KOPT-K1 (cell line): Measurements from ENCODE around the gene PLTP.

Source experiments
- H3K27ac ChIP-seq: fragments of 200-600 bp; sonication (generic); 2 replicates; pipeline ENCODE4 v1.5.1; 2016; ENCODE audit warnings: antibody characterized with exemption, mild to moderate bottlenecking, low read depth, low read length; ENCODE audit not compliant: poor library complexity, severe bottlenecking
- H3K36me3 ChIP-seq: fragments of 200-600 bp; sonication (generic); 2 replicates; pipeline ENCODE4 v1.5.1; 2017; ENCODE audit warnings: antibody characterized with exemption, mild to moderate bottlenecking, low read length, moderate library complexity; ENCODE audit not compliant: insufficient read depth
- H3K9me3 ChIP-seq: fragments of 200-600 bp; sonication (generic); 2 replicates; pipeline ENCODE4 v1.5.1; 2017; ENCODE audit warnings: antibody characterized with exemption, low read length, mild to moderate bottlenecking; ENCODE audit not compliant: insufficient read depth, poor library complexity, severe bottlenecking

Gene PLTP

DNA sequence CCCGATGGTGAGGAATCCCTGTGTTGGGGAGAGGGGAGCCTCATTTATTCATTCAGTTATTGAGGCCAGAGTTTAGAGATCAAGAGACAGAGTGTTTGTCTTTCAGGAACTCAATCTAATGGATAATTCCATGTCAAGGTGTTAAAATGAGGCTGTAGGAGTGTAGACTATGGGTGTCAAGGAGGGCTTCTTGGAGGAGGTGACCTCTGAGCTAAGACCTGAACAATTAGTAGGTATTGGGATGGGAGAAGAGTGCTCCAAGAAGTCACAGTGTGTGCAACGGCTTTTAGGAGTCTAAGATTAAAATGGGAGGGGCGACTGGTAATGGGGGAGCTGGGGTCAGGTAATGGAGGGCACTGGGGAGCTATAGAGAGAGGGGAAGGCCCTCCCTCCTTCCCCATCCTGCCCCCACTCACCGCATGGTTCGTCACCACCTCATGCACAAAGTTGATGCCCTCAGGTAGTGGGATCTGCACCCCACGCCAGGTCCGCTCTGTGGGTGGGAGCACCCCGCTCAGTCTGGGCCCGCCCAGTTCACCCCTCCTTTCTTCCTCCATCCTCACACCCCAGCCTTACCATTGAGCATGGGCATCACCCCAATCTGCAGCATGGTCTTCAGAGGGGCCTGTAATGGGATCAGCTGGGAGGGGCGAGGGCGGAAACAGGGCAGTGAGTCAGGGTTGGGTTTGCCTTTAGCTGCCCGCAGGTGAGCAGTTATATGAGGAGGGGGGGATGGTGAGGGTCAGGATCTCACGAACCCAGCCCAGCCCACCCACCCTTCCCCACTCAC, 12.7 kb downstream of the PLTP start:
- H3K36me3 ChIP-seq: peaks cover 40% of the 10 kb centered on the region
- no peaks in the 10 kb centered on the region for H3K9me3 ChIP-seq

DNA sequence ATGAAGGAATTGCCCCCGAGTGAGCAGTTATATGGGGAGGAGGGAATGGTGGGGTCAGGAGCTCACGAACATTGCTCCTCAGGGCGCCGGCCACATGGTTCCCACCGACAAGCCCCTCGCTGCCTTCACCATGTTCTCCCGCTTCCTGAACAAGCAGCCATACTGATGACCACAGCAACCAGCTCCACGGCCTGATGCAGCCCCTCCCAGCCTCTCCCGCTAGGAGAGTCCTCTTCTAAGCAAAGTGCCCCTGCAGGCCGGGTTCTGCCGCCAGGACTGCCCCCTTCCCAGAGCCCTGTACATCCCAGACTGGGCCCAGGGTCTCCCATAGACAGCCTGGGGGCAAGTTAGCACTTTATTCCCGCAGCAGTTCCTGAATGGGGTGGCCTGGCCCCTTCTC, 13.7 kb downstream of the PLTP start:
- H3K36me3 ChIP-seq: peaks cover 48% of the 10 kb centered on the region

More for the DNA sequence above, 12.7 kb downstream of the PLTP start:
- no peak overlapping the region for H3K27ac ChIP-seq

DNA sequence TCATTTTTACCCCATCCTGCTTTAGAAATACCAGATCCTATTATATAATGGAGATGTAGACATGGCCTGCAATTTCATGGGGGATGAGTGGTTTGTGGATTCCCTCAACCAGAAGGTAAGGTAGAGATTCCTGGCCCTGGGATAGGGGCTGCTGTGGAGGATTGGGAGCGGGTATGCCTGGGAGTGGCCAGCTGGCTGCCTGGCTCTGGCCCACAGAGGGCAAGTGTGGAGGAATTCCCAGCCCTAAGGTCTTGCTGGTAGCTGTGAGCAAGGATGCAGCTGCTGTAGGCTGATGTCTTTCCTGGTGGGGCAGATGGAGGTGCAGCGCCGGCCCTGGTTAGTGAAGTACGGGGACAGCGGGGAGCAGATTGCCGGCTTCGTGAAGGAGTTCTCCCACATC, 14.3 kb downstream of the PLTP start:
- H3K36me3 ChIP-seq: peaks cover 54% of the 10 kb centered on the region
- no peak overlapping the region for H3K27ac ChIP-seq
- H3K9me3 ChIP-seq: no peaks in the 10 kb centered on the region

More for the DNA sequence above, 13.7 kb downstream of the PLTP start:
- H3K27ac ChIP-seq: no peak overlapping the region
- H3K9me3 ChIP-seq: no peaks in the 10 kb centered on the region

DNA sequence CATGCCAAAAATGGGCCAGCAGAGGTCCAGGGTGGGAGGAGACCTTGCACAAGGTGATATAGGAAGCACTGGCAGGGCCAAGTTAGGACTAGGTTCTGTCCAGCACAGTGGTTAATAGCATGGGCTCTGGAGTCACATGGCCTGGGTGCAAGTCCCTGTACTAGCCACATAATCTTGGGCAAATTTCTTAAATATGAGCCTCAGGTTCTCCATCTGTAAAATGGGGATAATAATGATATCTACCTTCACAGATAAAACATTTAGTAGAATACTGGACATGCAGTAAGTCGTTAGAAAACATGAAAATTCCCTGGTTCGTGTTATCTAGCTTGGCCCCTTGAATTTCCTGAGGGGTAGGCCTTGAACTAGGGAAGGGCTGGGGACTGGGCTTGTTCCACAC, 14.7 kb downstream of the PLTP start:
- Histone ChIP-seq H3K9me3 (no peaks in the 10 kb centered on the region), H3K27ac (no peak overlapping the region), H3K36me3 (peaks cover 56% of the 10 kb centered on the region)

DNA sequence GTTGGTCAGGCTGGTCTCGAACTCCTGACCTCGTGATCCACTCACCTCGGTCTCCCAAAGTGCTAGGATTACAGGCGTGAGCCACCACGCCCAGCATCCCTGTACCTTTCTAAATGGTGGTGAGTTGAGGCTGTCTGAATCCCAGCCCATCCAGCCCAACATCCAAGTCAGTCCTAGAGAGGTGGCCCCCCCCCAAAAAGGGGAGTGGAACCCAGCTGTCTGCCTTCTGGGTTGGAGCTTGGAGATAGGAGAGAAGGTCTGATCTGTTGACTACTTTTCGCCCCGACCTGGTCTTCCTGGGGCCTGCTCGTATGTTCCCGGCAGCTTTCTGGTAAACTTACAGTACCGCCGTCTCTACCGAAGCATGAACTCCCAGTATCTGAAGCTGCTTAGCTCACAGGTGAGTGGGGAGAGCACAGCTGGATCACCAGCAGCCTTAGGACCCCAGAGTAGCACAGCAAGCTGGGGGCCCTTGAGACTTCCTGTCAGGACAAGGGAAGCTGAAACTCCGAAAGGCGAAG, 15.3 kb downstream of the PLTP start:
- no peak overlapping the region for H3K27ac ChIP-seq
- H3K36me3 ChIP-seq: peaks cover 56% of the 10 kb centered on the region

DNA sequence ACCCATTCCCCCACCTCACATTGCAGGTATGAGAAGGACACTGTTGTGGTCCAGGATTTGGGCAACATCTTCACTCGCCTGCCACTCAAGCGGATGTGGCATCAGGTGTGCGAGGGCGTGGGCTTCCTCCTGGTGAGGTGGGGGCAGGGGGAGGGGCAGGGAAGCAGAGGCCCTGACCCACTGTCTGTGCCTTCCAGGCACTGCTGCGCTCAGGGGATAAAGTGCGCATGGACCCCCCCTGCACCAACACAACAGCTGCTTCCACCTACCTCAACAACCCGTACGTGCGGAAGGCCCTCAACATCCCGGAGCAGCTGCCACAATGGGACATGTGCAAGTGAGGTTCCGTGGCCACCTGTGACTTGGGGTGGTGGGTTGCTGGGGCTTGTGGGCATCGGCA, 17.2 kb downstream of the PLTP start:
- Histone ChIP-seq H3K36me3 (peaks cover 56% of the 10 kb centered on the region), H3K9me3 (no peaks in the 10 kb centered on the region), H3K27ac (no peak overlapping the region)

More for the DNA sequence above, 15.3 kb downstream of the PLTP start:
- no peaks in the 10 kb centered on the region for H3K9me3 ChIP-seq

DNA sequence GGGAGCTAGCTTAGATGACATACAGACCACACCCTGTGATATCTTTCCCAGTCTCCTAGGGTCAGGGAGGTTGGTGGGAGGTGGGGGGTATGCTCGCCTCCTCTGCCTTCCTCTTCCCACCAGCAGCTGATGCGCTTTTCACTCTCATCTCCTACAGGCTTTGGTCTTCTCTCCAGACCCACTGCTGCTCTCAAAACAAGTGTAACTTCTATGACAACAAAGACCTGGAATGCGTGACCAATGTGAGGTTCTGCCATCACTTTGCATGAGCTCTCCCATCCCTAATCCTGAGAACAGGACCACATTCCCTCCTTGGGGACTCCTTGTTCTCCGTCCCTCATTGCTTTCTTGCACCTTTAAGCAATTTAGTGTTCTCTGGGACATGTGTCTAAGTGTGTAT, 18.1 kb downstream of the PLTP start:
- Histone ChIP-seq H3K9me3 (no peaks in the 10 kb centered on the region), H3K27ac (no peak overlapping the region), H3K36me3 (peaks cover 55% of the 10 kb centered on the region)

DNA sequence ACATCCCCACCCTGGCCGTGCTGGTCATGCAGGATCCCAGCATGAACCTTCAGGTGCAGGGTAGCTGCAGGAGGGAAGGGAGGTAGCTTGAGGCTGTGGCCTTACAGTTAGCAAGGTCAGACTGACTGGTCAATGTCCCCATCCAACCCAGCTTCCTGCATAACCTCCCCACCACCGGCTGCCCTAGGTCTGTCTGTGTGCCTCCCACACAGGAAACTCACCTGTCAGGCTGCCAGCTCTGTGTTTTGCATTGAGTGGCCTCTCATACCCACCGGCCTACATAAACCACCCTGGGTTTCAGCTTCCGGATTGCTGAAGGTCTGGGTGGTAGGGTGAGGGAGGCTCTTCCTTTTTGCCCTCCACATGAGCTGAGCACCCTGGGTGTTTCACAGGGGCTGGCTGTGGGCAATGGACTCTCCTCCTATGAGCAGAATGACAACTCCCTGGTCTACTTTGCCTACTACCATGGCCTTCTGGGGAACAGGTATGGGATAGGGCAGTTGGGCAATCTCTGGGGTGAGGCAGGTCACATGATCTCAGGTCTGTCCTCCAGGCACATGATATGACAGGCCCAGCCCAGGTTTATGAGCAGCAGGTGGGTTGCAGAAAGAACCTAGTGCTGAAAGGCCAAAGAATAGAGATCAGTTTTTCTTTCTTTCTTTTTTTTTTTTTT, 19.0 kb downstream of the PLTP start:
- no peaks in the 10 kb centered on the region for H3K9me3 ChIP-seq
- H3K27ac ChIP-seq: no peak overlapping the region
- peaks cover 46% of the 10 kb centered on the region for H3K36me3 ChIP-seq

DNA sequence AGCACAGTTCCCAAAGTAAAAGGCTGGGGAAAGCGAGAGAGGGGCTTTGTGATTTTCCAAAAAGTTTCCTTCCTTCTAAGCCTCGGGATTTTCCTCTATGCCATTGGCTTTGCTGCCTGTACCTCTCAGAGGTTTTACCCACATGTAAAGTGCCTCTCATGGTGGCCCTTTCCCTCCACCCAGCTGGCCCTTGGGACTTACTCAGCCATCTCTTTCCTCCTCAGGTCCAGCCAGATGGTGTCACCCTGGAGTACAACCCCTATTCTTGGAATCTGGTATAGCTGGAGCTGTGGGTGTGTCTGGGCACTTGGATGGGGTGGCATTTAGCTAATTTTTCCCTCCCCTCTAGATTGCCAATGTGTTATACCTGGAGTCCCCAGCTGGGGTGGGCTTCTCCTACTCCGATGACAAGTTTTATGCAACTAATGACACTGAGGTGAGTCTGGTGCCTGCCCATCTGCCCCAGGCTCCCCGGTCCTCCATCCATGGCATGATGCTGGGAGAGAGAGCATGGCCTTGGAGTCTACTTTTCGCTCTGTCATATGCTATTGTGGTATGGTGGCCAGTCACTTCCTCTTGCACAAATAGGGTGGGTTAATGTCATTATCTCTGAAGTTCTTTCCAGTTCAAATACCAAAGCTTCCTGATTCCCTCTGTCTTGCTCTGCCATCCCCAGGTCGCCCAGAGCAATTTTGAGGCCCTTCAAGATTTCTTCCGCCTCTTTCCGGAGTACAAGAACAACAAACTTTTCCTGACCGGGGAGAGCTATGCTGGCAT, 19.7 kb downstream of the PLTP start:
- Histone ChIP-seq H3K36me3 (peaks cover 39% of the 10 kb centered on the region), H3K9me3 (no peaks in the 10 kb centered on the region), H3K27ac (no peak overlapping the region)

DNA sequence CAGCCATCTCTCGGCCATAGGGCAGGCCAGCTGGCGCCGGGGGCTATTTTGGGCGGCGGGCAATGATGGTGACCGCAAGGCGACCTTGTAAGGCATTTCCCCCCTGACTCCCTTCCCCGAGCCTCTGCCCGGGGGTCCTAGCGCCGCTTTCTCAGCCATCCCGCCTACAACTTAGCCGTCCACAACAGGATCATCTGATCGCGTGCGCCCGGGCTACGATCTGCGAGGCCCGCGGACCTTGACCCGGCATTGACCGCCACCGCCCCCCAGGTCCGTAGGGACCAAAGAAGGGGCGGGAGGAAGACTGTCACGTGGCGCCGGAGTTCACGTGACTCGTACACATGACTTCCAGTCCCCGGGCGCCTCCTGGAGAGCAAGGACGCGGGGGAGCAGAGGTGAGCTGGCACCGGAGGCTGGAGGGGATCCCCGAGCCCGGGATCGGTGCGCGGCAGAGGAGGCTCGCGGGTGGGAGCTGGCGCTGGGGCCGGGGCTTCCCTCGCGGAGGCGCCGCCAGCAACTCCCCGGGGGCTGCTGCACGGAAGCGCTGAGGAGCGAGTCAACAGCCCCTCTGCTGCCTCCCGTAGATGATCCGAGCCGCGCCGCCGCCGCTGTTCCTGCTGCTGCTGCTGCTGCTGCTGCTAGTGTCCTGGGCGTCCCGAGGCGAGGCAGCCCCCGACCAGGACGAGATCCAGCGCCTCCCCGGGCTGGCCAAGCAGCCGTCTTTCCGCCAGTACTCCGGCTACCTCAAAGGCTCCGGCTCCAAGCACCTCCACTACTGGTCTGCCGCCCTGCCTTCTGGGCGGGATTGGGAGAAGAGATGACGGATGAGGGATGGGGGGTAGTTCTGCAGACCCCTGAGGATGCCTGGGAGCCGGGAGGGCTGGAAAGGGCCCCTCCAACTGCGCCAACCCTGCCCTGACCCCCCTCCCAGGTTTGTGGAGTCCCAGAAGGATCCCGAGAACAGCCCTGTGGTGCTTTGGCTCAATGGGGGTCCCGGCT, 20.7 kb downstream of the PLTP start, which contains the start of the genes CTSA and NEURL2:
Gene CTSA (plus strand): TSS at position 351 of the 999 bp plus-strand sequence. CDS start 234 bp downstream, at position 585.
Gene NEURL2 (minus strand): TSS at position 224 of the 999 bp plus-strand sequence. CDS start 217 bp downstream, at position 7.
- Histone ChIP-seq H3K9me3 (no peaks in the 10 kb centered on the region), H3K27ac (peak within 1 kb of the TSS; percentile 69)

DNA sequence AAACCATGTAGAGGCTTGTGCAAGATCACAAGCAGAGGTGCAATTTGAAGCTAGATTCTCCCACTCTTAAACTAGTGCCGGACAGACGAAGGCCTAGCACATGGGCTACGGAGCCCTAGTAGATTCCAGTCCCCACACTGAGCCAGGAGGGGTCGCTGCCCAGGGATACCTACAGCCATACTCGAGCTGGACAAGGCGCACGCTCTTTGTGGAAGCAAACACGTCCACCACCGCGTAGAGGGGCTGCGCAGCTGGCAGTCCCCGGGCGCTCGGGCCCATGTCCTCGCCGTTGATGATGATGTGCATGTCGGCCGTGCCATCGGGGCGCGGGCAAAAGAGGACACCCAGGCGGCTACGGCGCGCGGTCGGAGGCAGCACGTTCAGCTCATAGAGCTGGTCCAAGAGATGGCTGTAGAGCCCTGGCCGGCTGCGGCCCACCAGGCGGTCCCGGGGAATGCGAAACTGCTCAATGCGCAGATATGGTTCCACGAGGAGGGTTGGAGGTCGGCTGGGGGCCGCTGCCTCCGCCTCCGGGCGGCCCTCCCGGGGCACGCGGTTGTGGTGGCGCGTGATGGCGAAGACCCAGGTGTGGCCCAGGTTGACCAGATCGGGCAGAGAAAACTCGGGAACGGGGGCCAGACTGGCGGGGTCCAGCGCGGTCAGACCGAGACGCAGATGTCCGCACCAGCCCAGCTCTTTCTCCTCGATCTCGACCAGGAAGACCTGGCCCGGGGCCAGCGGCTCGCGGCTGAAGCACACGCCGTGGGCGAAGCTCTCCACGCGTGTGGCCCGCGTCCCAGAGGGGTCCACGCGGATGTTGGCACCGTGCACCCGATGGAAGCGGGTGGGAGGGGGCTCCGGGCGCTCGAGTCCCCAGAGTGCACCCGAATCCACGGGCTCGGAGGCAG, 21.6 kb downstream of the PLTP start:
- peaks cover 38% of the 10 kb centered on the region for H3K36me3 ChIP-seq
- peak overlapping the region; percentile 69 for H3K27ac ChIP-seq
- H3K9me3 ChIP-seq: no peaks in the 10 kb centered on the region

More for the DNA sequence above, 20.7 kb downstream of the PLTP start, which contains the start of the genes CTSA and NEURL2:
- peaks cover 38% of the 10 kb centered on the region for H3K36me3 ChIP-seq

DNA sequence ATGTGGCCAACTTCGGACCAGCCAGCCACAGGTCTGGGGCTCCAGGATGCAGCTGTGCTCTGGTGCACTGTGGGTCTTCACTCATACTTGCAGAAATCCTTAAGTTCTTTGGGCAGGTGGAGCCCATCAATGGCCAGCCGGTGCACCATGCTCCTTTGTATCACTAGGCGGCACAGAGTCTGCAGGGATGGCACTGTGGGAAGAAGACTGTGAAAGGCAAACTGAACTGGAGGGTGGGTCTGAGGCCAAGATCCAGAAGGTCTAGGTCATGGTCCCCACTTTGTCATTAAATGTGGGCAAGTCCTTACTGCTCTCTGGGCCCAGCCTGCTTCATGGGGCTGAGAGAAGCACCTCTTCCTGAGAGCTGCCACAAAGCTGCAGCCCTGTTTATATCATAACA, 23.3 kb downstream of the PLTP start:
- peaks cover 29% of the 10 kb centered on the region for H3K36me3 ChIP-seq
- no peak overlapping the region for H3K27ac ChIP-seq
- H3K9me3 ChIP-seq: no peaks in the 10 kb centered on the region

DNA sequence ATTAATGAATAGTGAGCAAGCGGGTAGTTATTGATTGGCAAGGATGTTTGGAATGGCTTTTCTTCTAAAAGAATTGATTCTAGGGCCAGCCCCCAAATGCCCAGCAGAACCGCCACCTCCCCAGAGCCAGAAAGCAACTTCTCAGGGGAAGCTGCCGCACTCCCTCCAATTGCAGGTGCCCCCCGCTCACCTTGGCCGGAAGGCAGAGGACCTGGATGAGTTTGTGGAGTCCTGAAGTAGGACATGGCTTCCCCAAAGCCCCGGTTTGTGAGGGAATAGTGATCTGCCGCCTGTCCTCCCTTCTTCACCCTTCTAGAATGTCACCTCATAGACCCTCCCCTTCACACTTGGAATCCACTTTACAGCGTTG, 24.6 kb downstream of the PLTP start, which contains the start of gene SPATA25:
Gene SPATA25 (minus strand): TSS at position 277 of the 370 bp plus-strand sequence. CDS start 32 bp downstream, at position 245.
- Histone ChIP-seq H3K9me3 (no peaks in the 10 kb centered on the region), H3K36me3 (peaks cover 32% of the 10 kb centered on the region), H3K27ac (peak within 1 kb of the TSS; percentile 23)
